GM19240 (cell line): ENCODE measurements around the gene C16orf92.

Experiments
- DNase-seq: peaks from one replicate; pipeline ENCODE4 v3.0.0; 2011; ENCODE audit warnings: low spot score; ENCODE audit not compliant: insufficient read length

Gene C16orf92

DNA sequence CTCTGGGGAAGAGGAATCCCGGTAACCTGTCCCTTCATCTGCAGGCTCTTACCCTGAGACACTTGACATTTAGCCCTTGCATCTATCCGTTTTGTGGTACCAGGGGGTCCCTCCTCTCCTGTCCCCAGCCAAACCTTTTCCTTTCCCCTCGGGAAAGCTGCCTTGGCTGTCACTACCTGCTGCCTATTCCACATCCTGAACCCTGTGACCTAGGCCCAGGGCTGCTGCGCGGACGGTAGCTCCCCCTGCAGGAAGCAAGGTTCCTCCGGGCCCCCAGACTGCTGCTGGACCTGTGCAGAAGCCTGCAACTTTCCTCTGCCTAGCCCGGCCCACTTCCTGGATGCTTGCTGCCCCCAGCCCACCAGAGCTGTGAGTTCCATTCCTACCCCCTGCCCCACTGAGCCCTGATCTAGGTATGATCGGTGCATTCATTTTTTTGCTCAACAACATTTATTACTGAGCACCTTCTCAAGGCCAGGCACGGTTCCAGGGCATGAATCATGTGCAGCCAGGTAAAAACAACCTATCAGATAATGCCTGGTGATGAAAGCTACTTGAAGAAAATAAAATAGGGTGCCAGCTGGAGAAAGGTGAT, 32.1 kb downstream of the C16orf92 start:
- DNase-seq: no peak

DNA sequence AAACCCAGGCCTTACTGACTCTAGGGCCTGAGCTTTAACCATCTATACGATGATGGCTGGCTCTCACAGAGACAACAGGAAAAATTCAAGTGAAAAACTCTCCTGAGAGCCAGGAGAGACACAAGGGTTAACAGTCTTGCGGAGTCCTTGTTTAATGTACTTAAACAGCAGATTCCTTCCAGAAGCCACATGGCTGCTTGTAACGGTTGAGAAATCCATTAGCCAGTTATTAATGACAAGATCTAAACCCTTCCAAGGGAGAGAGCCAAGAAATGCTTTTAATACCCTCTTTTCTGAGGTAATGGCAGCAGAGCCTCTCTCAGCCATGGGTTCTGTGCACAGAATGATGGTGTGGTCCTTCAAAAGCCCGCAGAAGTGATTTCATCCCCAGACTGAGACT, 37.3 kb downstream of the C16orf92 start:
- no peak for DNase-seq

DNA sequence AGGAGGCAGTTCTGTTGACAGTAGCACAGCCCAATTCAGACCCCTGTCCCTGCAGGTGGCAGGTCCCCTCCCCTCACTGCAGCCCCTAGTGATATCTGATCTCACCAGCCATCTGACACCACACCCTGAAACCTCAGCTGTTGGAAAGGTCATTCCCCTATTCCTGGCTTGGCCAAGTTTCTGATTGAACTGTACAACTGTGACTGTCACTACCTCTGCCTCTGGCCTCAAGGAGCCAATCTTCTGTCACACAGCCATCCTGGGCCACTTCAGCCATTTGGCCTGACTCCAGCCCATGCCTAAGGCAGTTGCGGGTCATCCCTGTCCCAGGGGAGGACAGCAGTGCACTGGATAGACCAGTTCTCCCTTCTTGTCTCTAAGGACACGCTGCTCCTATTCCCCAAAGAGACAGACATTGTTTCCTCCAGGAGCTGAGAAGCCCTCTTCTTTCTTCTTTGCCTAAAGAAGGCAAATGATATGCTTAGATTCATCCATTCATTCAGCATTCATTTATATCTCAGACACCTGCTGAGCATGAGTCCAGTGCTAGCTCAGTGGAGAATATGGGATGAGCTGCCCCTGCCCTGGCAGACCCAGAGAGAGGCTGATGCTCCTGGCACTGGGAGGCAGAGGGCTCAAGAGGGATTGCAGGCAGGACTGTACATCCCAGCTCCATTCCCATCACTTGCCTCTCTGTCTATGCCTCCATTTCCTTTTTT, 38.0 kb downstream of the C16orf92 start:
- no peak for DNase-seq

DNA sequence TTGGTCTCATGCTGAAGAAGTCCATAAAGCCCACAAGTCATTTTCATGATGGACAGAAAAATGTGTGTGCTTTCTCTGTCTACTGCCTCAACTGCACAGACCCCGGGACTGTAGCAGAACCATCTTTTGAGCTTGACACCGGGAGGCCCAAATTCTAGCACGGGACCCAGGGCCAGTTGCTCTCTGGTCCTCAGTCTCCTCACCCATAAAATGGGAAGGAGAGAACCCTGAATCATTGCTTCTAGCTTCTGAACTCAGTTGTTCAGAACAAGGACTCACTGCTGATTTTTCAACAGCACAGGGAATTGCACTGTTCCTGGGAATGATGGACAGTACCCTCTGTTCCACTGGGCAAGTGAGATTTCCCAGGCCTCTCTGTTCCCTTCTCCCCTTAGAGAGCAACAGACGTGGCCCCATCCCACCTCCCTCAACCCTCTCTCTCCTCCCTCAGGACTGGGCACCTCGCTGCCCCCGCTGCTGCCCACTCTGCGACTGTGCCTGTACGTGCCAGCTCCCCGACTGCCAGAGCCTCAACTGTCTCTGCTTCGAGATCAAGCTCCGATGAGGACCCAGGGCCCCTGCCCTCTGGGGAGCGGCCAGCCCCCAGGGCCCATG, 40.4 kb downstream of the C16orf92 start:
- DNase-seq: no peak

DNA sequence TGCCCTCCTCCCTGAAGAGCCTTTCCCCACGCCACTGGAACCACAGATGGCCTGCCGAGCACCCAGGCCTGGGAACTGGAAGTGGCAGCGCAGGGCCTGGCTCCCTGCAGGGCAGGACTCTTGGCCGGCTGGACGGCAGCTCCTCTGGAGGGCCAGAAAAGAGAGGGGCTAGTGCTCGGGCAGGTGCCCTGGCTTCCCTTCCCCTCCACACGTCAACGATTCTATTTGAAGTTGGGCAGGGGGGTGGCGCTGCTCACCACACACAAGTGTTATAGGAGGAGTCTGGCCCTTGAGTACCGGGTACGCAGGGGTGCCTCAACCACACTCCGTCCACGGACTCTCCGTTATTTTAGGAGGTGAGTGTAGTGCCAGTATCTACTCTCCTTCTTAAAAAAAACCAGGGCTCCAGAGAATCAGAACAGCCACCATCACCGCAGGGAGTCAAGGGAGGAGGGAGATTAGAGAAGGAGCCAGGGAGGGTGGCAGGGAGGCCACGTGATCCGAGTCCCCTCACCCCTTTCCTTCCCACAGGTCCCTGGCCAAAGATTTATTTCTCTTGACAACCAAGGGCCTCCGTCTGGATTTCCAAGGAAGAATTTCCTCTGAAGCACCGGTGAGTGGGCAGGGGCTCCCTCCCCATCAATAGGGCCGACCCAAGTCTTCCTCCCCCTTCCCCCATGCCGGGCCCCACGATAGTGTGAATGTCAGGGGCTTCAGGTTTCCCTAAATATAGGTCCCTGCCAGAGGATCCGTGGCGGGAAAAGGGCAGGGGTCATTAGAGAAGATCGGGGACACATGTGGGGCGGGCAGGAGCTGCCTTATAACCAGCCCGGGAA, 41.1 kb downstream of the C16orf92 start:
- no peak for DNase-seq

DNA sequence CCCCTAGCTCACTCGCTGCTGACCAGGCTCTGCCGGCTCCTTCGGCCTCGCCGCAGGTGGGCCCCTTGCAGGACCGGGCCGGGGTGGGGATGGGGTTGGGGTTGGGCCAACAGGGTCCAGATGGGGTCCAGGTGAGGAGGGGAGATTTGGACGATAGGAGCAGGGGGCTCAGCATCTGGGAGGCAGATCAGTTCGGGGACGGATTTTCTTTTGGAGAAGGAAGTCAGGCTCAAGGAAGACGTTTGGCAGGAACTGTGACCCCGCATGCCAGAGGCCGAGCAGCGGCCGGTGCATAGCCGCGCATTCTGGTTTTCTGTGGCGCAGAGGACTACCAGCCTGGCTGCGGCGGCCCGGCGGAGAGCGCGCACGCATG, 41.7 kb downstream of the C16orf92 start:
- DNase-seq: no peak

DNA sequence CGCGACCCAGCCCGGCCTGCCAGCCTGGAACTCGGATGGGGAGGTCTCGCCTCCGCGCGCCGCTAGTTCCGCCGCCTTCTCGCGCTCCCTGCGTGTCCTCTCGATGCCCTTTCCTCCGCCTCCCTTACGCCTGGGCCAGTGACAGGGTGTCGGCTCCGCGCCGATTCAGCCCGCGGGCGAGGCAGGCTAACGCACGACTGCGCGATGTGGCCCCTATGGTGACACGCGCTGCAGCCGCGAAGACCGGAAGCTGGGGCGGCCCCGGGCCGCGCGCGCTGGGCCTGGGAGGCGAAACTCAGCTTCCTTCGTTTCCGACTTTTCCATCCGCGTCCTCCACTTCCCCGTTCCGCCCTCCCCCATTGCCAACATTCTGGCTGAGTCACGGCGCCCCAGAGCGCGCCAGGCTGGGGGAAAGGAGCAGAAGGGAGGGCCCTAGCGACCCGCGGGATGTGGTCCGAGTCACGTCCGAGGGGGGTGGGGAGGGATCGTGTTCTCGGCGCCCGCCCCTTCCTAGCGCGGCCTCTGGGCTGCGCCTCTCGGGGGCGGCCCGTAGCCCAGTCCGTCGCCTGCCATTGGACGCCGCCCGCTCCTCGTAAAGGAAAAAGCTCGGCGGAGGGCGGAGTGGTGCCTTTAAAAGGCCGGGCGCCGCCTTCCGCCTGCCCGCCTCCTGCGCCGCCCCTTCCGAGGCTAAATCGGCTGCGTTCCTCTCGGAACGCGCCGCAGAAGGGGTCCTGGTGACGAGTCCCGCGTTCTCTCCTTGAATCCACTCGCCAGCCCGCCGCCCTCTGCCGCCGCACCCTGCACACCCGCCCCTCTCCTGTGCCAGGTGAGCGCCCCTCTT, 42.3 kb downstream of the C16orf92 start, which contains the start of gene ALDOA:
Gene ALDOA, plus strand, starts transcription at position 659 of the 841 bp plus-strand sequence. CDS start 1,138 bp downstream, outside the sequence.
- DNase-seq: peak; percentile 89

DNA sequence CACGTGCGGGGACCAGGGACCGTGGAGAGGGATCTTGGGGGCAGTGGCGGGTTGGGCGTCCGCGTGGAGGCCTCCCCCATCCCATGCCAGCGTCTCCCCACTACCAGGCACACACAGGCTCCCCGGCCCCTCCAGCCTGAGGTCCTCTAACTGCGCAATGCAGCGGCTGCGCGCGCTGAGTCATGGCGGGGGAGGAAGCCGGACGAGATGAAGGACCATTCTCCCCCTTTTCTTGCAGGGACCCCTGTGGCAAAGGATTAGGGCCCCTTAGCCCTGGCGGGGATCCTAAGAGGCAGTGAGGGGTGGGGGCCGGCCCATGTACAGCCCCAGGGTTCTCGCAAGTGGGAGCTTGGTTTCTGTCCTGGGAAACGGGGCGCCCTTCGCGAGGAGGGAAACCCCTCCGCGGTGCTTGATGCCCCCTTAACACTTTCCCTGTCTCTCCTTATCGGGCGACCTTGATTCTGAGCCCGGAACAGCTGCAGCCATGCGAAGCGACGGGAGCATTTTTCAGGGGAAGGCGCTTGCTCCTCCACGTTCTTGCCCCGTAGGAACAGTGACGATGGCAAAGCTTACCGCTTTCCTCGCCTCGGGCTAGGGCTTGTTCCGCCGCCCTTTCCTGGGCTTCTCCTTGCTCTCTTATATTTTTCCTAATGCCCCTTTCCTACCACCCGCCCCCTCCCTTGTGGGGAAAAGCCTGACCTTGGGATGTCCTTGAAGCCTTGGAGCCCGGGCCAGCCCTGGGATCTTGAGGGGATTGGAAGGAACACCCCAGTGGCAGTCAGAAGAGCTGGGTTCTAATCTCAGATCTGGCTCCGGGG, 43.2 kb downstream of the C16orf92 start:
- no peak for DNase-seq

DNA sequence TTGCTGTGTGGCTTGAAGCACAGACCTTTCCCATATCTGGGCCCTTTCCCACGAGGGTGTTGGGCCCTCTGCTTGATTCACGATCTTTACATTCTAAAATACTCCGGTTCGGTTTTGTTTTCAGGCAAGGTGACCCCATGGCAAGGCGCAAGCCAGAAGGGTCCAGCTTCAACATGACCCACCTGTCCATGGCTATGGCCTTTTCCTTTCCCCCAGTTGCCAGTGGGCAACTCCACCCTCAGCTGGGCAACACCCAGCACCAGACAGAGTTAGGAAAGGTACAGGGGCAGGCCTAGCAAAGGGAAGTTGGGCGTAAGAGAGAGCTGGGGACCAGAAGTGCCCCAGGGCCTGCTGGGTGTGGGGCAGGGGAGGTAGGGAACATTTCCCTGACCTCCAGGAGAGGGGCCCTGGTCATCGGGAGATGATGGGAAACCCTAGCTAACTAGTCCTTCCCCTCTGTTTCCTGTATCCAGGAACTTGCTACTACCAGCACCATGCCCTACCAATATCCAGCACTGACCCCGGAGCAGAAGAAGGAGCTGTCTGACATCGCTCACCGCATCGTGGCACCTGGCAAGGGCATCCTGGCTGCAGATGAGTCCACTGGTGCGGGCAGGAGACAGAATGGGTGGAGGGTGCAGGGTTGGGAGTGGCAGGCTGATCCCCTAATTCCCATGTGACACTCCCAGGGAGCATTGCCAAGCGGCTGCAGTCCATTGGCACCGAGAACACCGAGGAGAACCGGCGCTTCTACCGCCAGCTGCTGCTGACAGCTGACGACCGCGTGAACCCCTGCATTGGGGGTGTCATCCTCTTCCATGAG, 44.0 kb downstream of the C16orf92 start:
- no peak for DNase-seq

DNA sequence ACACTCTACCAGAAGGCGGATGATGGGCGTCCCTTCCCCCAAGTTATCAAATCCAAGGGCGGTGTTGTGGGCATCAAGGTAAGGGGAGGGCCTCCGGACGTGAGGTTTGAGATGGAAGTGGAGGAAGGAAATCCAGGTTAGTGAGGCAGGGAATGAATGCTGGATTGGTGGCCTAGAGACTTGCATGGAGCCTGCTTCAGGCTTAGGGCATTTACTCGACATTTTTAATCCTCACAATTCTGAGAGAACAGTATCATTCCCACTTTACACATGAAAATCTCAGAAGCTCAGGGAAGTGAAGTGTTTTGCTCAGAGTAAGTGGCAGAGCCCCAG, 44.6 kb downstream of the C16orf92 start:
- no peak for DNase-seq

DNA sequence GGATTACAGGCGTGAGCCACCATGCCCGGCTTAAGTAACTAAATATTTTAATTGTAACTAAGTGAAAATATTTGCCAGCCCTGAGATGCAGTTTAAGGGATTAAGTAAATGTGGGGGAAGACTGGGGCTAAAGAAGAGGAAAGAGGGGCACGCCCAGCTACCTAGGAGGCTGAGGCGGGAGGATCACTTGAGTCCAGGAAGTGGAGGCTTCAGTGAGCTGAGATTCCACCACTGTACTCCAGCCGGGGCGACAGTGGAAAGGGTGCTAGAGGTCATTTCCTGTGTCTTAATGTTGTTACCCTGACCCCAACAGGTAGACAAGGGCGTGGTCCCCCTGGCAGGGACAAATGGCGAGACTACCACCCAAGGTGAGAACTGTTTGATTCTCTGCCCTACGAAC, 45.3 kb downstream of the C16orf92 start:
- no peak for DNase-seq

DNA sequence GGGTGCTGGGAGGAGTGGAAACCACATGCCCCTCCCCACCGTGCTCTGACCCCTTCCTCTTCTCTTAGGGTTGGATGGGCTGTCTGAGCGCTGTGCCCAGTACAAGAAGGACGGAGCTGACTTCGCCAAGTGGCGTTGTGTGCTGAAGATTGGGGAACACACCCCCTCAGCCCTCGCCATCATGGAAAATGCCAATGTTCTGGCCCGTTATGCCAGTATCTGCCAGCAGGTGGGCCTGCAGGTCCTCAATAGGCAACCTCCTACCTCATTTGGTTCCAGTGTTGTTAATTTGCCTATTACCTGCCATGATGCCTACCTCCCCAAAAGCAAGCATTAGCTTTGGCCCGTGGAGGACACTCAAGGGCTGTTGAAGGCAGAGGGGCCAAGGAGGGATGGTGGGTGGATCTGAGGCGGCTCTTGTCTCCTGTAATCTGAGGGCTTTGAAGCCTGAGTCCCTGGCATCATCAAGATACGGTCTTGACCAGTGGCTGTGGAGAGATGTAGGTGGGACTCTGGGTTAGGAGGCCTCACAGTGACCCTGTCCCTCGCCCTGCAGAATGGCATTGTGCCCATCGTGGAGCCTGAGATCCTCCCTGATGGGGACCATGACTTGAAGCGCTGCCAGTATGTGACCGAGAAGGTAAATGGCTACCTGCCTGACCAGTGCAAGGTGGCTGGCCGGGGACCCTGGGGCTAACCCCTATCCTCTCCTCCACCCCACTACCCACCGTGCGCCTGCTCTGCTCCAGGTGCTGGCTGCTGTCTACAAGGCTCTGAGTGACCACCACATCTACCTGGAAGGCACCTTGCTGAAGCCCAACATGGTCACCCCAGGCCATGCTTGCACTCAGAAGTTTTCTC, 46.0 kb downstream of the C16orf92 start:
- DNase-seq: no peak

DNA sequence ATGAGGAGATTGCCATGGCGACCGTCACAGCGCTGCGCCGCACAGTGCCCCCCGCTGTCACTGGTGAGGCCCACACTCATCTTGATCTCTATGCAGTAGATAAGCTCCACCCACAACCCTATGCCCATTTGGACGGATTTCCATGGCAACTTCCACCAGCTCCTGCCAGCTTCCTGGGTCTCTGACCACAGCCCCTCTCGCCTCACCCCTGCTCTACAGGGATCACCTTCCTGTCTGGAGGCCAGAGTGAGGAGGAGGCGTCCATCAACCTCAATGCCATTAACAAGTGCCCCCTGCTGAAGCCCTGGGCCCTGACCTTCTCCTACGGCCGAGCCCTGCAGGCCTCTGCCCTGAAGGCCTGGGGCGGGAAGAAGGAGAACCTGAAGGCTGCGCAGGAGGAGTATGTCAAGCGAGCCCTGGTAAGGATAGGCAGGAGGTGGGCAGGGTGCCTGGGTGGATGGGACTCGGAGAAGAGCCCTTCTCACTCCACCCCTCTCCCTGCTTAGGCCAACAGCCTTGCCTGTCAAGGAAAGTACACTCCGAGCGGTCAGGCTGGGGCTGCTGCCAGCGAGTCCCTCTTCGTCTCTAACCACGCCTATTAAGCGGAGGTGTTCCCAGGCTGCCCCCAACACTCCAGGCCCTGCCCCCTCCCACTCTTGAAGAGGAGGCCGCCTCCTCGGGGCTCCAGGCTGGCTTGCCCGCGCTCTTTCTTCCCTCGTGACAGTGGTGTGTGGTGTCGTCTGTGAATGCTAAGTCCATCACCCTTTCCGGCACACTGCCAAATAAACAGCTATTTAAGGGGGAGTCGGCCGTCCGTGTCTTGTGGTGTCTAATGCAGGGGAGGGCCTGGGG, 46.8 kb downstream of the C16orf92 start:
- DNase-seq: no peak

DNA sequence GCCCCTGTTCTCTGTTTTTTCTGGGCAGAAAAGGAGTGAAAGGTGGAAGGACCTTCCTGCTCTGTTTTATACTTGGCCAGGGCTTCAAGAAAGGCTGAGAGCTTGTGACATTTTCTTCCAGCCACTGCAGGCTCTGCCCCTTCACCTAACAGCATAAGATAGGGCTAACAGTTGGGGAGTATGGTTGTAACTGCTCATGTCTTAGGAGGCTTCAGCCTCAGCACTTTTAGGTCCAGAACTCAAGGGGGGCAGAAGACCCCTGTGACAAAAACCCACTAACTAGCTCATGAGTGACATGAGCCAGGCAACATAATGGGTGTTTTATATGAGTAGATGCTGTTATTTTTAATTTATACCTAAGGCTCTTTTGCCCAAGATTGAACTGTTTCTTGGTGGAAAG, 47.5 kb downstream of the C16orf92 start:
- no peak for DNase-seq
